IPS-NIHi7 (cell line): ENCODE results near the gene MMP19.

Experiments used
- DNase-seq: peaks from one replicate; pipeline ENCODE4 v3.0.0; 2012; ENCODE audit warnings: mixed read lengths; ENCODE audit errors: extremely low spot score

The MMP19 gene

DNA sequence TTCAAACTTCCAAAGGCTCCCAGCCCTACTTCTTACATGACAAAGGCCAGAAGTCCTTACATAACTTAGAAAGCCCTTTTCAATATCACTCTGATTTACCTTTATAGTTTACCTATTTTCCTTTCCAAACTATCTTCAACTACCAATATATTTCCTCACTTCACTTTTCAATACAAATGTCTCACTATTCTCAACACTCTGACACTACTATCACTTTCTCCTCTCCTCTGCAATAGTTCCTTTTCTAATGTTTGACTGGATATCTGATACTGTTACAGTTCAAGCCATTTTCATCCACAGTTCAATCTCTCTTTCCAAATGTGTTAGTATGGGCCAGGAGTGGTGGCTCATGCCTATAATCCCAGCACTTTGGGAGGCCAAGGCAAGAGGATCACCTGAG lies 28.5 kb downstream of the MMP19 start:
- no peak for DNase-seq

DNA sequence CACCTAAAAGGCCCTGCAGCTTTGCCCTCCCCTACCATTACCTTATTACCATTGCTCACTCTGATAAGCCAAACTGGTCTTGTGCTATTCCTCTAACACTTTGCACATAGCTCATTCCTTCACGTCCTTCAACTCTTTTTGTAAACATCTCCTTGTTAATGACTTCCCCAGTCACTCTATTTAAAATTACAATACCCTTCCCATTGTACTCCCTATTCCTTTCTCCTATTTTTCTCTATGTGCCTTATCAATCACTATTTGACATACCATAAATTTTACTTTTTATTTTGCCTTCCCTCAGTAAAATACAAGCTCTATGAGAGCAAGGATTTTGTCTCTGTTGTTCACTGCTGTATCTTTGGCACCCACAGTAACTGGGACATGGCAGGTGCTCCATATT lies 30.6 kb downstream of the MMP19 start:
- DNase-seq, result no peak

DNA sequence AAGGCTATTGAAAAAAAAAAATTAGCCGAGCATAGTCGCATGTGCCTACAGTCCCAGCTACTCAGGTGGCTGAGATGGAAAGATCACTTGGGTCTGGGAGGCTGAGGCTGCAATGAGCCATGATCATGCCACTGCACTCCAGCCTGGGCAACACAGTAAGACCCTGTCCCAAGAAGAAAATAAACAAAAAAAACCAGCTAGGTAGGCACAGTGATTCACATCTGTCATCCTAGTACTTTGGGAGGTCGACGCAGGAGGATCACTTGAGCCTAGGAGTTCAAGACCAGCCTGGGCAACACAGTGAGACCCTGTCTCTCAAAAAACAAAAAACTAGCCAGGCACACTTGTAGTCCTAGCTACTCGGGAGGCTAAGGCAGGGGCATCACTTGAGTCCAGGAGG lies 33.5 kb downstream of the MMP19 start:
- no peak for DNase-seq

DNA sequence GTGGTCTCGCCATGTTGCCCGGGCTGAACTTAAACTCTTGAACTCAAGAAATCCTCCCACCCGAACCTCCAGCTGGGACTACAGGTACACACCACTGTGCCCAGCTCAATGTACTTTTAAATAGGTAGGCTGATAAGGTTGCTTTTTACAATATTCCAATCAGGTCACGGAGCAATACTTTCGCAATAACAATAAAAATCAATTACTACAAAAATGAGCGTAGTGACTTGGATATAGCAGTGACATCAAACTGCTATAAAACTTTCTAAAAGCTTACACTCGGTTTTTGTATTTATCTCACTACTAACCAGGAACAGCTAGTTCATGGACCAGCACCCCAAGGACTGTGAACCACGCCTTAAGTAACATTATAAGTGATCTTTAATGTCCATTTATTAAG lies 35.8 kb downstream of the MMP19 start:
- DNase-seq, result no peak

DNA sequence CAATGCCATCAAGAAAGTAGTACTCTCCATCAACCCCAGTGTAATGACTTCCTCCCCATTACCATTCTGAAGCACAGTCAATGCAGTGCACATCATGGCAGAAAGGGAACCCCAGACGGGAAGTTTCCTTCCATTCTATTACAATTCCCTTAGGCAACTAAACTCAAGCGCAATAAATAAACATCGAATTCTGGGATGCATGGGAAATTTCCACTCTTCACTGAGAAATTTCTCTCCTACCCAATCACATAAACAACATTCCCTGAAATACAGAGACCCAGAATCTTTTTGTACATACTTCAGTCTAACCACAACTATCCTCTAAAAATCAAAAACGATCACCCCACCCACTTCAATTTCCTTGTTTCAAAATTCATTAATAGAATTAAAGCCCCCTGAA lies 45.2 kb downstream of the MMP19 start:
- no peak for DNase-seq

DNA sequence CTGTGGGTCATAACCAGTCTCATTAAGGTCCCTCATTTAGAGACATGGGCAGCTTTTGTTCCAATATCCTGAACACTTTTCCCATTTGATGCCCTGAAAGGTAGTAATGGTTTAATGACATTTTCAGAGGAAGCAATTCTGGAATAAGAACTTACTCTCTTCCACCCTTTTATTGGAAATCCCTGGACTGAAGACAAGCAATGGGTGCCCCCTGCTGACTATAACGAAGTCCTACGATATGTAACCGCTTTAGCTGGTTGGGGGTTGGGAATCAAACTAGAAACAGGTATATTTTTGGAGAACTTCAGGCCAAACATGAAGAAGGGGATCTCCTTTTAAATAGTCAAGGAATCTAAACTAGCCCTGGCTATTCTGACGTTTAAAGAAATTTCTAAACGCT lies 45.7 kb downstream of the MMP19 start:
- DNase-seq, result peak; percentile 53

DNA sequence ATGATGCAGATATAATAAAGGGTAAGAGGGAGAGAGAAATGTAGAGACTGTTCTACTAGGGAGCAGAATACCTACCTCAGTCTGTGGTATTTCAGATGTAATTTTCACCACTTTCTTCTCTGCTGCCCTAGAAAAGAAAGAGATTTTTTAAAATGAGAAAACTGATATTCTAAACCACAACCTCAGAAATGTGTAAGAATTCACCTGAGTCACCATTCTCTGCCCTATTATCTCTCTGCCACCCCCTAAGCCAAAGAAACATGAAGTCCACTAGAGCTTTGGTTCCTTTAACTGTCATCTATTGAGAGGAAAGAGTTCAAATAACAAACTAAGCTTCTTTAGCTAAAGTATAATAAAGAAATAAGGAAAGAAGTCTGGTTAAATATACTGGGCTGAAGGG lies 46.8 kb downstream of the MMP19 start:
- no peak for DNase-seq

DNA sequence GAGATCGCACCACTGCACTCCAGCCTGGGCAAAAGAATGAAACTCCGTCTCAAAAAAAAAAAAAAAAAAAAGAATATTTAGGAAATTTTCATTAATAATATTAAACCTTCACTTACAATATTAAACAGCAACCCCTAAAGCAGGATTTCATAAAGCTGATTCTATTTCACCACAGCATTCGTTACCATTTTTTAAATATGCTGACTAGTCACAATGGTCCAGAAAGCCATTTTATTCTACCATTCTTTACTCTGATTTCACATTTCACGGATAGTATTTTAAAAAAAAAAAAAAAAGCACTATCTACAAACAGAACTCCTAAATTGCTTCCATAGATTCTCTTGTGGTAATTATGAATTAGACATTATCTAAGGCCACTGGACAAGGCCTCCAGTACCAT lies 52.8 kb downstream of the MMP19 start:
- DNase-seq, result no peak

DNA sequence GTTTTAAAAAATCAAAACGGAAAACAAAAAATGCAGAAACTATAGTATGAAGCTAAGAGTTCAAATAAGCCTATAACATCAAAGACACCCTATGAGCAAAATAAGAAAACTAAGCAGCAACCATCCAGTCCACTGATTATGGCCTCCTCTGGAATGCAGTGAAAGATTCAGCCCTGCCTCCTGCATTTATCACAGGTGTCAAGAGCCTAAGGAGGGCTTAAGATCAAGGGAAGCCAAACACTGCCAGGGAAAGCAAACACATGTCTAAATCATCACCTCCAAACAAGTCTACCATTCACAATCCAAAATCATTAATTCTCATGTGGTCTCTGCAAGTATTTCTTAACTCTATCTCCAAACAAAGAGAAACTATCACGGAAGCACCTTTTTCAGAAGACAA lies 53.6 kb downstream of the MMP19 start:
- DNase-seq, result no peak

DNA sequence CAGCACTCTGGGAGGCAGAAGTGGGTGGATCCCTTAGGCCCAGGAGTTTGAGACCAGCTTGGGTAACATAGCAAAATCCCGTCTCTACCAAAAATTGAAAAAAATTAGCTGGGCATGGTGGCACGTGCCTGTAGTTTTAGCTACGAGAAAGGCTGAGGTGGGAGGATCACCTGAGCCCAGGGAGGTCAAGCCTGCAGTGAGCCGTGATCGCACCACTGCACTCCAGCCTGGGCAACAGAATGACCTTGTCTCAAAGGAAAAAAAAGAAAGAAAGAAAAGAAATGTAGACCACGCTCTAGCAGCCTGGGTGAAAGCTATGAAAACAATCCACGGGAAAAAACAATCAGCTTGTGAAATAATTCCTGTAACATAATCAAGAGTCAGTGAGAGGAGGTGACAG lies 54.2 kb downstream of the MMP19 start:
- DNase-seq, result no peak
